Medulla oblongata (tissue), 1 donor: ENCODE results near the gene PTP4A2.

Experiments used
- DNase-seq: peaks from one replicate; pipeline ENCODE4 v3.0.0-alpha.2; 2015; ENCODE audit errors: extremely low spot score

PTP4A2 gene

GRCh38 chr1:31938184-31938975 is at the start of gene PTP4A2:
PTP4A2 (minus strand) TSS chr1:31938368; CDS start chr1:31919065, 19,303 bp downstream.
- peak; percentile 98 for DNase-seq

DNA sequence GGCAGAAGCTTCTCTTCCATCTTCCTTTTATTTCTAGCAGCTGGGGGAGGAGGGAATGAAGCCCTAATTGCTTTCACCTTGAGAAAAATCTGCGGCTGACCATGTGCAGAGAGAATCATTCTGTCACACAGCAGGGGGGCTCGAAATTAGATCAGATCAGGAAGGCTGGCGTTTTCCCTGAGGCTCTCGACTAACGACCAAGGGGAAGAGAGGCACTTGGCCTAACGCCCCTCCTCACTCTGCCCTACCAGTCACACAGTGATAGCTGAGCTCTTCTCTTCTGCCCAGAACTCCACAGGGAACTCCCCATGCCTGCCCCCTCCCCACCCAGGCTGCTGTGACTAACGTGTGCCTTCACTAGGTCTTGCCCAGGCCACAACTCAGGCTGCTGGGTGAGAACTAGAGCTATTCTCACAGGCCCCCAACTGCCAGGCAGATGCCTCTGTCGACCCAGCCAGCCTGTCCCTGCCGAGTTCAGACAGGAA is 49.0 kb upstream of the PTP4A2 start:
- no peak for DNase-seq

- no peak for DNase-seq
Measured at GRCh38 chr1:31985430-31985829, 47.3 kb upstream of the PTP4A2 start.

GRCh38 chr1:31984419-31985347 is 46.5 kb upstream of the PTP4A2 start:
- DNase-seq = no peak

DNA sequence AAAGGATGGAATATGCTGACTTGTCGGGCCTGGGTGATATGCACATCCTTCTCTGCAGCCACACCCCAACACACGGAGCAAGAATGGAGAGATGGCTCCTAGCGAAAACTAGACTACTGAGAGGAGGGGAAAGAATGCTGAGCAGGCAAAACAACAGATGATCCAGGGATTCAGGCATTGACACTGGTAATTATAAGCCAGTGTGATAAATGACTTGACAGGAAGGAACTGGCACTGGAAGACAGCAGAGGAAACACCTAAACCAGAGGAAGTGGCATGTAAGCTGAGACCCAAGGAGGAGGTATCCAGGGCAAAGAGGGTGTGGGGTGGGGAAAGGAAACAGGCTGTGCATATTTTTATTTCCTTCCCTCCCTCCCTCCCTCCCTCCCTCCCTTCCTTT is 43.8 kb upstream of the PTP4A2 start:
- DNase-seq = no peak

DNA sequence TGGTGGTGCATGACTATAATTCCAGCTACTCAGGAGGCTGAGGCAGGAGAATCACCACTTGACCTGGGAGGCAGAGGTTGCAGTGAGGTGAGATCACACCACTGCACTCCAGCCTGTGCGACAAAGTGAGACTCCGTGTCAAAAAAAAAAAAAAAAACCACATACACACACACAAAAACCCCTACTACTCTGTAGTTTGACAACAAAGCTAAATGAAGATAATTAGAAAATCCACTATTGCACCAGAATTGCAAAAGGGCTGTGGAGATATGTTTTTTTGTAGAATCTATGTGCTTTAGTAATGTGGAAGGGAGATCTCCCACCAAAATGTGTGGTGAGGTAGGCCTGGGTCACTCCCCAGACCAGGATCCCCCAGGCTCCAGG is 43.3 kb upstream of the PTP4A2 start:
- DNase-seq = no peak

- DNase-seq = no peak
Measured at GRCh38 chr1:31980835-31981455, 42.8 kb upstream of the PTP4A2 start.

DNA sequence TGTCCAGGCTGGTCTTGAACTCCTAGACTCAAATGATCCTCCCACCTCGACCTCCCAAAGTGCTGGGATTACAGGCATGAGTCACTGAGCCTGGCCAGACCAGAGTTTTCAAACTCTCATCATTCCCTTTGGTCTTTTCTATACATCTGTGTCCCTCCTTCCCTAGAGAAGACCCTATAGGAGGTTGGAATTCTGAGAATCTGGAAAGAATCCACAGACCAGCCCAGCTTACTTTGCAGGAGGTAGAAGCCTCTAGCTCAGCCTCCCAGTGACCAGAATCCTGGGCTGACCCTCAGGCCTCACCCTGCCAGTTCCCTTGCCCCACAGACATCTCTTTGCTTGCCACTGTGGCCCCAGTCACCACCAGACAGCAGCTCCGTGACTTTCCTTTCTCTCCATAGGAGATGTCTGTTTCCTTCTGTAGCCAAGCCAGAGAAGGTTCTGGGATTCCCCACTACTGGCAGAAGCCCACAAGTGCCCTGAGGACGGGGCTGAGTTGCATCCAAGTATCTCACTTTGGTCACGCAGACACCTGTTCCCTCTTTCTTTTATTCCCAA is 40.8 kb upstream of the PTP4A2 start:
- DNase-seq = no peak

DNA sequence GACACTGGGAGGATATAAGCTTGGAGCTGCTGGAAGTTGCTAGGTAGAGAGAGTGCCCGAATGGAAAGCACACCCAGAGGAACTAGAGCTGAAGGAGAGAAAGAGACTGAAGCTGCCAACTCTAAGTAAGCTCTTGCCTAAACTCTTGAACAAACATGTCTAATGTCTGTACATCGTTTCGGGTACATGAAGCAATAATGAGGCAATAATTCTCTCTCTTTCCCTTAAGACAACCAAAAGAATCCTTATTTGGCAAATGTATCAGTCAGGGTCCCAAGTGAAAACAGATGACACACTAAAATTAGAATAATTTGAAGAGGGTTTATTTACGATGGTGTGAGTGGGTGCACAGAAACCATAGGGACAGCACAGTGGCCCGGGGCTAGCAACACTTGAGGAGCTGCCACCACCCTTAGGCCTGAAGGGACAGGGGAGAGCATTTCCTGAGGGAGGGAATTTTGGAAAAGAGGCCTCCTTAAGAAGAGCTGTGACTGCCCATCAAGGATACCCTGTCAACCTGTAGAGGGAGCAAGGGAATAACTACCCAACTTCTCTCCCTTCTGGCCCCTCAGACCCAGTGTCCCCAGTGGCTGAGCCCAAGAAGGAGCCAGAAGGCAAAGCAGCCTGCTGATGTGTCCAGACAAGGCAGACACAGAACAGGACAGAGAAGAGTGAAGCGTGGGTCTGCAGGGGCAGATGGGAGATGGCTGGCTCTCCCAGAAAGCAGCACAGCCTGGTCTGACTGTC is 39.4 kb upstream of the PTP4A2 start:
- DNase-seq = no peak

GRCh38 chr1:31976401-31976800 is 38.2 kb upstream of the PTP4A2 start:
- no peak for DNase-seq

GRCh38 chr1:31970873-31971272 is 32.7 kb upstream of the PTP4A2 start:
- no peak for DNase-seq

- DNase-seq = no peak
Measured at GRCh38 chr1:31961536-31961935, 23.4 kb upstream of the PTP4A2 start.

- DNase-seq = no peak
Measured at GRCh38 chr1:31959521-31960340, 21.6 kb upstream of the PTP4A2 start.

- peak; percentile 73 for DNase-seq
Measured at GRCh38 chr1:31957701-31958674, 19.8 kb upstream of the PTP4A2 start.

GRCh38 chr1:31955917-31956736 is 18.0 kb upstream of the PTP4A2 start:
- peak; percentile 88 for DNase-seq

DNA sequence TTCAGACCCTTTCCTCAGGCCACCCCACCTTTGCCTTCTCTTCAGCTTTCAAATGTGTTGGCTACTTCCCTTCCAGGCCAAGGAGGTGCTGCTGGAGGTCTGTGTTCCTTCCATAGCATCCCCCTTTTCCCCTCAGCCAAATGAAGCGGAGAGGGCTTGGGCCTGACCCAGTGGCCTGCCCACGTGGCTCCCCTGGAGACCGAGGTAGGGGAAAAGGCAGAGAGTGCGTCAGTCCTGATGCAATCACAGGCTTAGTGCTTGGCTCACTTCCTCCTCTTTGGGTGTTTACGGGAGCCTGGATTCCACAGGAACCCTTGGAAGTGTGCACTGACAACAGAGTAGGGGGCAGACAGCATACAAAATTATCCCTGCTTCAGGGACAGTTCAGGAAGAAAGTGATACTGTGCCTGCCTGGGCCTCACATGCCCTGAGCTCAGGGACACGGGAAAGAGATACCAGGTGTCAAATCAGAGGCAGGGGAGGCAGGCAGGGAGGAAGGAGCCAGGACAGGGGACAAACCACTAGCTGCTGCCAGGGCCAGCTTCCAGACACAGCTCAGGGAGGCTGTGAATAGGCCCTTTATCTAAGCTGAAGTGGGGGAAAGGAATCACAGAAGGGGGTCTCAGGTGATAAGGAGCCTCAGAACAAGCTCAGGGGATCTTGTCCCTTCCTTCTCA is 16.6 kb upstream of the PTP4A2 start:
- peak; percentile 86 for DNase-seq

GRCh38 chr1:31952825-31953220 is 14.7 kb upstream of the PTP4A2 start:
- DNase-seq = no peak

DNA sequence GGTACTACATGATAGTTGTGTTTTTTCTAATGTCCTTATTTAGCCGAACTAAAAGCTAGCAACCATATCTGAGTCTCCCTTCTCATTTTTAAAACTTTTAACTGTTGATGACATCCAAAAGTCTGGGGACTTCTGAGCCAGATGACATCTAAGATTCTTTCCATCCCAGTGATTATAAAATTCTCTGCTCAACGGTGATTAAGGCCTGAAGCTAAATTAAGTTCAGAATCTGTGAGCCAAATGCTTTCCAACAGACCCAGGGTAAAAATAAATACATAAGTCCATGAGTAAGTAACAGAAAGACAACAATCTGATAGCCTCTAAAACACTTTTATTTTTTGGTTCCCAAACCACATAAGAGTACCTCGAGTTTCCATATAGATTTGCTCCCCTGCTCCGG is 13.1 kb upstream of the PTP4A2 start:
- DNase-seq = no peak
